ENCODE results near the gene CADM2.

Gene CADM2

DNA sequence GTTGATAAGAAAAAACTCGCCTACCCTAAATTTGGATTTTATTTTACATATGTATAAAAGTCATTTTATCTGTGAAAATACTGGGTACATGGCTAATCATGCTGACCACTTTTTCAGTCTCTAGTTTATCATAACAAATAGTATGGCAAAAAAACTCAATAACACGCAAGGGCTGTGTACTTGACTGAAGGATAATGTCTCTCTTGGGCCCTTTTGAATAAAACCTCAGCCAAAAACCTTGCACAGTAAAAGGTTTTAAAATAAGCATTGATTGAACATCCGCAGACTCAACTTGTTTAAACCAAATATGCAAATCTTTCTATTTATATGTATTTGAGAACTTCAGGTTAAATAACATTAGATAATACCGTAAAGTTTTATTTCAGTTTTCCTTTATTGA lies 285.3 kb downstream of the CADM2 start:
- no peak overlapping the region for H3K27ac ChIP-seq
- no peak for TF ChIP-seq ZFX (IDR thresholded peaks at IDR 0.05)
- TF ChIP-seq, protein P1, sequence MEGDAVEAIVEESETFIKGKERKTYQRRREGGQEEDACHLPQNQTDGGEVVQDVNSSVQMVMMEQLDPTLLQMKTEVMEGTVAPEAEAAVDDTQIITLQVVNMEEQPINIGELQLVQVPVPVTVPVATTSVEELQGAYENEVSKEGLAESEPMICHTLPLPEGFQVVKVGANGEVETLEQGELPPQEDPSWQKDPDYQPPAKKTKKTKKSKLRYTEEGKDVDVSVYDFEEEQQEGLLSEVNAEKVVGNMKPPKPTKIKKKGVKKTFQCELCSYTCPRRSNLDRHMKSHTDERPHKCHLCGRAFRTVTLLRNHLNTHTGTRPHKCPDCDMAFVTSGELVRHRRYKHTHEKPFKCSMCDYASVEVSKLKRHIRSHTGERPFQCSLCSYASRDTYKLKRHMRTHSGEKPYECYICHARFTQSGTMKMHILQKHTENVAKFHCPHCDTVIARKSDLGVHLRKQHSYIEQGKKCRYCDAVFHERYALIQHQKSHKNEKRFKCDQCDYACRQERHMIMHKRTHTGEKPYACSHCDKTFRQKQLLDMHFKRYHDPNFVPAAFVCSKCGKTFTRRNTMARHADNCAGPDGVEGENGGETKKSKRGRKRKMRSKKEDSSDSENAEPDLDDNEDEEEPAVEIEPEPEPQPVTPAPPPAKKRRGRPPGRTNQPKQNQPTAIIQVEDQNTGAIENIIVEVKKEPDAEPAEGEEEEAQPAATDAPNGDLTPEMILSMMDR (conservative IDR thresholded peaks at IDR 0.05): no peak

DNA sequence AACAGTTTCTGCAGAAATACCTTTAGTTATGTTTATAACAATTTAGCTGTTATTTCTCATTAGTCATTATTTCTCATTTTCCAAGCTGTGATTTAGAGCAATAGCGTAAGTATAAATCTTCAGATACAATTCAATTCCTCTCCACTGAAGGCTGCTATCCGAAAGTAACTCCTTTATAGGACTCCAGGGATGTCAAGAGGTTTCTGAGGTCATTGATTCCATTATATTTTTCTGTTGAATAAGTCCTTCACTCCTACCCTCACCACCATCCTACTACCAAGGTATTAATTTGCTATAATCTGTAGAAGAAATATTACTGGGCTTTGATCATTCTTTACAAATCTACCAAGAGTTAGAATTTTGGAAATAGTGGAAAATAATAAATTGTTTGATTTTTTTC lies 285.7 kb downstream of the CADM2 start:
- no peak overlapping the region for H3K27ac ChIP-seq
- TF ChIP-seq ZFX (IDR thresholded peaks at IDR 0.05): no peak
- TF ChIP-seq, protein P1 (conservative IDR thresholded peaks at IDR 0.05): no peak

GRCh38 chr3:85251766-85252165 lies 293.0 kb downstream of the CADM2 start:
- H3K27ac ChIP-seq: no peak overlapping the region
- TF ChIP-seq, protein P1 (conservative IDR thresholded peaks at IDR 0.05): no peak
- no peak for TF ChIP-seq ZFX (IDR thresholded peaks at IDR 0.05)

- TF ChIP-seq ZFX (IDR thresholded peaks at IDR 0.05): no peak
- TF ChIP-seq, protein P1 (conservative IDR thresholded peaks at IDR 0.05): no peak
- H3K27ac ChIP-seq: no peak overlapping the region
Observed at GRCh38 chr3:85252686-85253085, 293.9 kb downstream of the CADM2 start.

GRCh38 chr3:85254738-85255137 lies 295.9 kb downstream of the CADM2 start:
- H3K27ac ChIP-seq: no peak overlapping the region
- TF ChIP-seq, protein P1 (conservative IDR thresholded peaks at IDR 0.05): no peak
- TF ChIP-seq ZFX (IDR thresholded peaks at IDR 0.05): no peak

DNA sequence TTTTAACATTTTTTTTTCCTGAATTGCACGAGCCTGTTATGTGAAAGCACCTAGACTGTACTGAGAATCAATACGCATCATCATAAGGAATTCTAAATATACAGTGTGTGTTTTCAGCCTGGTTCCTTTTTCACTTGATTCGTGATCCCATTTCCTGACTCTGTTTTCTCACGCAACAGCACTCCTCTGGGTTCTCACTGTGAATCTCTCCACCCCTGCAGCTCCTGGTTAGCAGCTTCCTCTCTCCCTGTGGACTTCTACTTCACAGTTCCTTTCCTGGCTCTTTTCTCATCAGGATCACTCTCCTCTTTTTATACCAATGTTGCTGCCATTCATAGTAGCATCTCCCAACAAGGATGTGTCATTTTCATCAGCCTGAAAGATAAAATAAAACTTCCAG lies 297.2 kb downstream of the CADM2 start:
- TF ChIP-seq, protein P1 (conservative IDR thresholded peaks at IDR 0.05): no peak
- TF ChIP-seq ZFX (IDR thresholded peaks at IDR 0.05): no peak

GRCh38 chr3:85258326-85258725 lies 299.5 kb downstream of the CADM2 start:
- TF ChIP-seq, protein P1 (conservative IDR thresholded peaks at IDR 0.05): no peak
- TF ChIP-seq ZFX (IDR thresholded peaks at IDR 0.05): no peak
- H3K27ac ChIP-seq: no peak overlapping the region

More for the DNA sequence above, 297.2 kb downstream of the CADM2 start:
- H3K27ac ChIP-seq: no peak overlapping the region
